SHP77 (cell line): ENCODE data around the gene COL18A1.

ENCODE experiments used
- DNase-seq, 2 experiments: peaks; one replicate each; lab custom pipeline; 2025; lab: John Stamatoyannopoulos, UW

Gene COL18A1

DNA sequence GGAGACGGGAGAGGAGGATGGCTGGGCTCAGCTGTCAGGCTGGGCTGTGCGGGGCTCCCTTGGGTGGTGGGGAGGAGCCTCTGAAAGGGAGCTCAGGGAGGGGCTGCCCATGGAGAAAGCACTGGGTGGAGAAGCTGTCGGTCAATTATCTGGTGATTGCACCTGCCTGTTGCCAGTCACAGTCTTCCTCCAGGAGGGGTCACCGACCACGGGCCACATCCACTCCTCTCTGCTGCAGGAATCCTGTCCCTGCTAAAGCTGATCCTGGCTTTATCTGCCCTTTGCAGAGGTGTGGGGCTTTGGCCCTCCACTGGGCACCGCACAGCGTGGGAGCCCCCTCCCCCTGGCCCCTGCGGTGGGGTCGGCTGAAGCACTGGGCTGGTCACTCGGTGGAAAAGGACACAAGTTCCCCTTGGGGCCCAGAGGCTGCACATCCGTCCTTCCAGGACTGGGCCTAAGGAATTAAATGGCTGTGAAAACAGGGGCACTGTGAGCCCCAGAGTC lies 21.8 kb upstream of the COL18A1 start:
- no peak for DNase-seq

DNA sequence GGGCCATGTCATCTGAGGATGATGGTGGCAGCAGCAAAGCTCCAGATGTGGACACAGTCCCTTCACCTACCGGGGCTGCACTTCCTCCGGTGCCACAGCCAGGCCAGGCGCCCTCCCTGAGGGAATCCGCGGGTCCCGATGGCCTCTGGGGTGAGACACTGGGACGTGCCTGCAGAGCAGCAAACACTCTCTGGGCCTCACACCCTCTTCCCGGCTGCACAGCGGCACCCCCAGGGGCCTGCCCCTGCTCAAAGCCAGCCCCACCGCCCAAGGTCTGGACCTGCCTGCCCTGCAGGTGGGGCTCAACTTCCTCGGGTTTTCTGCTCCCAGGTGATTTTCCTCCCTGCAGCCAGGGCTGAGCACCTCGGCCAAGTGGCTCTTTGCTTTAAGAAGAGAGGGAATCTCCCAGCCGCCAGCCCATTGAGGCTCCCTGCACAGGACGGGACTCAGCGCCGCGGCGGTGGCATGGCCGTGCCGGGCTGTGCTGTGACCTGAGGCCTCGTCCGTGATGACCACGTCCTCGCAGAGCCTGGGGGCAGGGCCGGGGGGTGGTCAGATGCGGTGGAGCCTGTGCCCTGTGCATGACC lies 21.3 kb upstream of the COL18A1 start:
- DNase-seq: no peak

DNA sequence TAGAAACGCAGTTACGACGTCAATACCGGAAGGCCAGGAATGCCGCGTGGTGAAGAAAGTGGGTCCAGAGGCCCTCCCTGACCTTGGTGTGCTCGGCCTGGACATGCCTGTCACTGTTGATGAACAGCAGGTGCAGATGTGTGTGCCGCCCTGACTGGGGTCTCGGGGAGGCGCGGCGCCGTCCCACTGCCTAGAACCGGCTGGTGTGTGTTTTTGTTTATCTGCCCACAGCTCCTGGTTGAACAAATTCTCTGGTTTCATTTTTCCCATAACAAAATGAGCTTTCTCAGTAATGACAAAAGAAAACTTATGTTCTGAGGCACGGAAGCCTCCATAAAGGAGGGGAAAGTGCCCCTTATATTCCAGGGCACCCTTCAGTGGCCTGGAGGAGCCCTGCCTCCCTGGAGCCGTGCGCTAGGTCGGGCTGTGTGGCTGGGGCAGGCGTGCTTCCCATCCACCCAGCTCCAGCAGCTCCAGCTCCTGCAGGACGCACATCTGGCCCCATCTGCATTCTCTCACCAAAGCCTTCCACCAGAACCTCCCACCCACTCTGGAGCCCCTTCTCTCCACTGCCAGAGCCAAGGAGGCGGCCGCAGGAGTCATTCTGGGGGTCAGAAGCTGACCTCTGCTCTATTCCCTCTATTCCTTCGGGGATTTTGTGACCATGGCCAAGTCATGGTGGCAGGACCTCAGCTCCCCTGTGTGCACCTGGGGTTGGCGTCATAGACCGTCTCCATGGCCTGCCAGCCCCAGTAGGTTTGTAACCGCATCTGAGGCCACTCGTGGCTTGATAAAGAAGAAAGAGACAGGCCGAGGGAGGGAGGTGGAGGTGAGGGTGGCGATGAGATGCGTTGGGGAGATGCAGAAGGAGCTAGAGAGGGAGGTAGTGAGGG lies 20.1 kb upstream of the COL18A1 start:
- DNase-seq: no peak

DNA sequence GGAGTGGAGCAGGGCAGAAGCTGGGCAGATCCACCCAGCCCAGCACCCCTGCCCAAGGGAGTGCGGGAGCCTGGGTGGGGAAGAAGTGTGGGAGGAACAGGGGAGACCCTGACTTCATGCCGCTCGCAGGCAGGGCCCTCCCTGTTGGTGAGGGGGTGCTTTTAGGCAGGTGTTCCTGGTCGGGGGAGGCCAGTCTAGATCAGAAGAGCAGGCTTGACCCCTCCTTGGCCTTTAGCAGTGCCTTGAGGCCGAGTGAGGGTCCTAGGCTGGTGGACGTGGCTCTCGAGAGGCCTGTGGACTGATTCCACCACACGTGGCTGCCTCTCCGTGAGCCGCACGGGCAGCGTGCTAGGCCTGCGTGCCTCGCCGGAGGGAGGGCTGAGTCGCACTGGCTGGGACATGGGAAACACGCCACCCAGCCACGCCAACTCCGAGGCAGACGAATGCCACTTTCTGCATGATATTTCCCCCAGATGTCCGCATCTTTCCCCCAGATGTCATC lies 19.4 kb upstream of the COL18A1 start:
- no peak for DNase-seq

DNA sequence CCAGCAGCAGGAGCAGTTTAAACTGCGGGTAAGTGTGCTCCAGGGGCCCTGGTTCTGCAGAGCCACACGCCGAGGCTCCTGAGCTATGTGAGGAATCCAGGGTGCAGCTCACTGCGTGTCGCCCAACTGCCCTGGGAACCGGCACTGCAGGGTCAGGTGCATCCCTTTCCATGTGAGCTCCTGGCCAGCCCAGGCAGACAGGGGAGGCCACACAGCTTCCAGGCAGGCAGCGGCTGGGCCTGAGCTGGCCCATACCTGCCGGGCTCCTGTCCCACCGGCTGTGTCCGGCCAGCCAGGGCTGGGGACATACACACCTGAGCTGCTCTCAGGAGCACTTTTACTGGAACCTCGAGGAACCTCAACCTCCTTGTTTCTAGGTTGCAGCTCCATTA lies 18.6 kb upstream of the COL18A1 start:
- no peak for DNase-seq

DNA sequence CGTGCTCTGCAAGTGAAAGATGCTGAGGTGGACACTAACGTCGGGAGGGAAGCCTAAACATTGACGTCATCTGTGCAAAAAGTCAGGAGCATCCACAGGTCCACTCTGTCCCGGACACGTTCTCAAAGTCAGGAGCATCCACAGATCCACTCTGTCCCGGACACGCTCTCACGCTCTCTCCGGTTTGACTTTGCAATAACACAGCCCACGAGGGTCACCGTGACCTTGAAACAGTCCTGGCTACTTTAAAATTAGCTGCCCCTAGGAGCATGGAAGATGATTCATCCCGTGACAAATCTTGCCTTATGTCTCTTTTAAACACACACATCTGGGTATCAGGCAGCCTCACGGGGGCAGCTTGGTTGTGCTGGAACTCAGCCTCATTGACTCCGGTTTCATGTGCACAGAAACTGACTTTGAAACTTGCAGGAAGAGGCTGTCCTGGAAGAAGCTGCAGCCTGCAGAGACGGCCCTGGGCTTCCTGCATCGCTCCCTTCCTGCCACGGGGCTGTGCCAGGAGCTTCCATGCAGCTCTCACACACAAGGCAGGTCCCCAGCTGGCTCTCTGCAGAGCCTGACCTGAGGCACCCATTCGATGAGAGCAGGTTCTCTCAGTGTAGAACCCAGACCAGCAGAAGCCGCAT lies 18.1 kb upstream of the COL18A1 start:
- DNase-seq: no peak

DNA sequence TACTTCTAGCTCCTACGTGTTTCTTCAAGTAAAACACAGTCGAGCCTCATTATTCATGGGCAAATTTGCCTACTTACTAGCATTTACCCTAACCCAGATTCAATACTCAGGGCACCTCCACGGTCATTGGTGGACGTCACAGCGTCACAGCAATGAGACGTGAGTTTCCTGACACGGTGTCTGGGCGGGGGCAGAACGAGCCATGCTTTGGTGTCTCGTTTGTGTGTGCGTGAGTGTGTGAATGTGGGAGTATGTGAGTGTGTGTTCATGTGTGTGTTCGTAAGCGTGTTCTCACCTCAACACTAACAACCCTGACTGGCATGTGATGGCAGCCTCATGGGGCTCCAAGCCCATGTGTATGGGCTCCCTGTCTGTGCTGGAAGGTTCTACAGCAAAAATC lies 17.5 kb upstream of the COL18A1 start:
- DNase-seq: no peak

DNA sequence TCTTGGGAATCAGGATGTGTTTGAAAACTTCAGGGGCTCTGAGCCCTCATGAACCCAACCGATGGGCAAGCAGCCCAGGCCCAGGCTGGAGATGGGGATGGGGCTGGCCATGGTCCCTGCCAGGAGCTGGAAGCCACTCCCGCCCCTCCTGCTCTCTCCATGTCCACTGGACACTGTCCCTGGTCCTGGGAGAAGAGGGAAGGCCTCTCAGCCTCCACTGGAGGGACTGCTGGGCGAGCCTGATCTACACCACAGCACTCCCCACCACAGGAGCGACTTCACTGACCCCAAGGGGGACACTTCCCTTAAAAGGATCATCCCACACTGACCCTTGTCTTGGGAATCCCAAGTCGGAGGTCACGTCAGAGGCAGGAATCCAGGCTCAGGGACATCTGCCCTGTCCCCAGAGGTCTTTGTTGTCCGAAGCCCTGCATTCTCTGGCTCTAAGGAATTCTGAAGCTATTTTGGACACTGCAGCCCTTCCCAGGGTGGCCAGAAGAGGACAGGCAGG lies 16.9 kb upstream of the COL18A1 start:
- no peak for DNase-seq

DNA sequence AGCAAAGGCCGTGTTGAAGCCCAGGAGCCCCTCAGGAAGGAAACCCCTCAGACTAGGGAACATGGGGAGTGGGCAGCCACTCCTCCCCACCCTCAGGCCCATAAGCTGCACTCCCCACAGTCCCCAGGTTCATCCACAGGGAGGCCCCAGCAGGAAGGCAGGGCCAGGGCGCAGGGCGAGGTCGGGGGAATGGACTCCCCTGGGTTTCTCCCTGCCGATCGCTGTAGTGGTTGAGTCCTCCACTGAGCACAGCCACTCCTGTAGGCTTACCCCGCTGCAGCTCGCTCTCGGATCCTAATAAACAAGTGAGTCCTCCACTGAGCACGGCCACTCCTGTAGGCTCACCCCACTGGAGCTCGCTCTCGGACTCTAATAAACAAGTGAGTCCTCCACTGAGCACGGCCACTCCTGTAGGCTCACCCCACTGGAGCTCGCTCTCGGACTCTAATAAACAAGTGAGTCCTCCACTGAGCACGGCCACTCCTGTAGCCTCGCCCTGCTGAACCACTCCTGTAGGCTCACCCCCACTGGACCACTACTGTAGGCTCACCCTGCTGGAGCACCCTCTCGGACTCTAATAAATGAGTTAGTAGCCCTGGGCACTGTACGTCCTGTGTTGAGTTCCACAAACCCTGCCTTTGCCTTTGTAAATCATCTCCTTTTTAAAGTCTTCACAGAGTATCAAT lies 16.2 kb upstream of the COL18A1 start:
- DNase-seq: no peak

DNA sequence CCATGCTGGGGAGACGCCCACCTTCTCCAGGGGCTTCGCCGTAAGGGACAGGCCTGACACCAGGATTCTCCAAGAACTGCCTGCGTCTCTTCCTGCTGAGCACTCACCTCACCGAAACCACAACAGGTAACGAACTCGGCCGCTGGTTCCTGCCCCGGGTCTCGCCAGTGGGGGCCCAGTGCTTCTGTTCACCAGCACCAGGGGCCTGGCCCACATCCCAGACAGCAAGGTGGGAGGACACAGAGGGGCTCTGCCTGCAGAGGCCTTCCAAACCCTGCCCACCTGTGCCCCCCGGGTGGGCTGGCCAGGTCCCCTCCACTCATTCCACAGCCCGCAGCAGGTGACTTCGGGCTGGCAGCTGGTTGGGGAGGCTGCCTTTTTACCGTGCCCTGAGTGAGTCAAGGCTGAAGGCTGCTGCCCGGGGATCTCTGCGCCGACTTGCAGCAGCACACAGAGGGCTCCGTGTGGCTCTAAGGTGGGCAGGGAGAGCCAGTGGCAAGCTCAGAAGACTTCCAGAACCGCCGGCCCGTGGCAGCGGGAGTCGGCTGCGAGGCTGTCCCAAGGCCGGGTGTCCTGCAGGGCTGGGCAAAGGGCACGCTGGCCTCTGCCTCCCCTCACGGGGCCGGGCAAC lies 14.7 kb upstream of the COL18A1 start:
- DNase-seq: no peak

DNA sequence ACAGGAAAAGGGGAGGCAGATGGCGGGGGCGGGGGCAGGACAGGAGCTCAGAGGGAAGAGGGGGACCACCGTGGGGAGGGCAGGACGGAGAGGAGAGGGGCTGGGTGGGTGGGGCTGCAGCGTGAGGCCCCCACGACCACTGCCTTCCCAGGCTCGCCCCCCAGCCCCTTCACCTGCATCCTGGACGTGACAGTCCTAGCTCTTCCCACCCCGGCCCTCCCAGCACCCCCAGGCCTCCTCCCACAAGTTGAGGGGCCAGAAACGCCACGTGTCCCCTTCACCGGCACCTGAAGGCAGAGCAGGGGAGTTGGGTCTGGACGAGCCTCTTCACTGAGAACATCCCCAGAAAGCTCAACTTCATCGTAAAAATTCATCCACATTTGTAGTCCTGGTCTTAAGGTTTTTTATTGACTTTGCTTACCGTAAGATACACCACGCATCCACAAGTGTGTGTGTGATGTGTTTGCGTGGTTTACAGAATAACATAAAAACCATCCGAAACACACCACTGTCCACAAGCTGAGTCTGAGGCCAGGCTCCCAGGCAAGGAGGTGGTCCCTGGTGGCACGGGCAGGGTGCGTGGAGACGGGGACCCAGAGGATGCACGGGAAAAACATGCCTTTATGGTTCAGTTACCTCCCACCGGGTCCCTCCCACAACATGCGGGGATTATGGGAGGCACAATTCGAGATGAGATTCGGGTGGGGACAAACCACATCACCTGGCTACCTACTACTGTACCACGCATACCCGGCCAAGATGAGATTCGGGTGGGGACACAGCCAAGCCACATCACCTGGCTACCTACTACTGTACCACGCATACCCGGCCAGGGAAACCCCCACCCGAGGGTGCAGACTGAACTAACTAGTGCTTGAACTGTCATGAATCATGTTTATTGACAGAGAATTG lies 13.9 kb upstream of the COL18A1 start:
- DNase-seq: no peak

DNA sequence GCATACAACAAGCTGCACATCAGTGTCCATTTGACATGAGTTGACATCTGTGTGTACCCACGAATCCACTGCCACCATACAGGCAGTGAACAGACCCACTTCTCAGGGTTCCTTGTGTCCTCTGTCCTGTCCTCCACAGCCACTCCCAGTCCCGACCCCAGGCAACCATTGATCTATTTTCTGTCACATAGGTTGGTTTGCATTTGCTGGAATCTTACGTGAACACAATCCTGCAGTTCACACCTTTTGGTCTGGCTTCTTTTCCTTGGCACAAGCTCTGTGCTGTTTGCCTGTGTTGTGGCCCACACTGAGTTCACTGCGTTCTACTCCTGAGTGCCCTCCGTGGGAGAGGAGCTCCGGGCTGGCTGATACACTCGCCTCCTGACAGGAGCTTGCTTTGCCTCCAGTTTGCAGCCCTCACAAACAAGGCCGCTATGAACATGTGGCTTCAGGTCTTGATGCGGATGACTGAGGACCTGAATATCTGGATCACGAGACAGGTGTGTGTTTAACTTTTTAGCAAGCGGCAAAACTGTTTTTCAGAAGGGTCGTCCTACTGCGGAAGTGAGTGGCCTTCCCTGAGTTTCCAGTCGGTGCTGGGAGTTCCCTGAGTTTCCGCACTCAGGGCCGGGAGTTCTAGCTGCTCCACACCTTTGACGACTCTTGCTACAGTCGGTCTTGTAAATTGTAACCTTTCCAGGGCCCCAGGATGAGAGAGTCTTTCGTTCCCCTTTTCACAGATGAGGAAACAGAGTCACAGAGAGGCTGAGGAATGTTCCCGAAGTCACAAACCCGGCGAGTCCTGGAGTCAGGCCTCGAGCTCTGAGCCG lies 13.0 kb upstream of the COL18A1 start:
- no peak for DNase-seq

DNA sequence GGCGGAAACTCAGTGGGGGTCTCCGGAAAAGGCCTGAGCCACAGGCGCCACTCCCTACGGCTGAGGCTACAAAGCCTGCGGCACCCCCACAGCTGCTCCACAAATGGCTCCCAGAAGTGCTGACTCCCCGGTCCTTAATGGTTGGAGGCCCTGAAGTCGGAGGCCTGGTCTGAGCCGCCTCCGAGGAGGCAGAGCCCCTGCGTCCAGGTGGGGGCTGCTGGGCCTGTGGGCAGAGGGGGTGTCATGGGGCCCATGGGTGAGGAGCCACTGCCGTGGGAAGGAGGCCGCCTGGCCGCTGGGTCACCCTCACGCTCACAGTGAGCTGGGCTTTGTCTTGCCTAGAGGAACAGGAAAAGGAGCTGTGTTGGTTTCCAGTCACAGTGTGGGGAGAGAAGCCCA lies 12.4 kb upstream of the COL18A1 start:
- DNase-seq: no peak

DNA sequence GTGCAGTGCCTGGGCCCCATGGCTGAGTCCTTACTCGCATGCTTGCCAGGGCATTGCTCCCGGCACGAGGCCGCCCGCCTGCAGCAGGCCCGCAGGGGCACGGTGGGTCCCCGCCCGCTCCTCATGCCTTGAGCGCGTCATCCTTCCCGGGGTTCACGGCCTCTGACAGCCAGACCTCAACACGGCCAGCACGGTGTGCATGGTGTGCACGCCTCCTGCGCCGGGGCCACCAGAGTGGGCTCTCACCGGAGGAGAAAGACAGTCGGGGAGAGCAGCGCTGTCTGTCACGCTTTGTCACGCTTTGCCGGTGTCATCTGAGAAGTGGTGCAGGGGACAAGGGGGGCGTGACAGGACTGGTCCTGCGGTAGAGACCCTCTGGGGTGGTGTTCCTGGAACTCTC lies 11.9 kb upstream of the COL18A1 start:
- no peak for DNase-seq

DNA sequence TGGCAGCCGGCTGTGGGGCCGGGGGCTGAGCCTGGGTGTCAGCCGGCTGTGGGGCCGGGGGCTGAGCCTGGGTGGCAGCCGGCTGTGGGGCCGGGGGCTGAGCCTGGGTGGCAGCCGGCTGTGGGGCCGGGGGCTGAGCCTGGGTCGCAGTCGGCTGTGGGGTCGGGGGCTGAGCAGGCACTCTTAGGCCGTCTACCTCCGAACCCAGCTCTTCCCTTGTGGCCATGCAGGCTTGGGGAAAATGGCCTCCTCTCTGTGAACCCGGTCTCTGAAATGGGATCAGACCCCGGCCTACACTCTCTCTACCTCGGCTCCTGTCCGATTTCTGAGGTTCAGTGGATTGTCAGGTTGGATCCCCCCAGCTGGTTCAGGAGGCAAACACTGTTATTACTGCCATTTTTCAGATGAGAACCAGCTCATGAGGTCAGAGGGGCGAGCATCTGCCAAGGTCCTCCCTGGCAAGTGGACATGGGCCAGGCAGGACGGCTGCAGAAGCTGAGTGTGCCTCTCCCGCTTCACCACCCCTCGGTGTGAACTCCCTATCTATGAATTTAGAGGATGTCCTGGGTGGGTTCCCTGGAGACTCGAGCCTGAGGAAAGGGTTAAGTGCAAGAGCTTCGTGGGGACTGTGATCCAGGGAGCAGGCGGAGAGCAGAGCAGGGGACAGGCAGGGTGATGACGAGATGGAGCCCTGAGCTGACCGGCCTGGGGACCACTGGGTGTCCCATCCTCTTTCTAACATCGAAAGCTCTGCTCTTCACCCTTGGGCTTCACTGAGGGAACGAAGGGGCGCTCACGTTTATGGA lies 10.9 kb upstream of the COL18A1 start:
- DNase-seq: no peak

DNA sequence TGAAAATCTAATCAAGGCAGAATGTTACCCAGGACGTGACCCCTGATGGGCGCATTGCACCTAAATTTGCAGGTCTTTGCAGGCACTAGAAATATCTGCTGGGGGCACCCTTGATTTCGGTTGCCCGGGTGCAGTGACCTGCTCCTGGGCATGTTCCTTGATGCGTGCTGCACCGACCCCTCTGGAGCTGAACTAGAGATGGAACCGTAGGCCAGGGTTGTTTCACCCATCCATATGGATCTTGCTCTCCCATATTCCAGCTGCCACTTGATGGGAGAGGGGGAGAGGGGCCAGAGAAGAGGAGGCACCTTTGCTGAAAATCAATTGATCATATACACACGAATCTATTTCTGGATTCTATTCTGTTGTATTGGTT lies 8.4 kb upstream of the COL18A1 start:
- no peak for DNase-seq

DNA sequence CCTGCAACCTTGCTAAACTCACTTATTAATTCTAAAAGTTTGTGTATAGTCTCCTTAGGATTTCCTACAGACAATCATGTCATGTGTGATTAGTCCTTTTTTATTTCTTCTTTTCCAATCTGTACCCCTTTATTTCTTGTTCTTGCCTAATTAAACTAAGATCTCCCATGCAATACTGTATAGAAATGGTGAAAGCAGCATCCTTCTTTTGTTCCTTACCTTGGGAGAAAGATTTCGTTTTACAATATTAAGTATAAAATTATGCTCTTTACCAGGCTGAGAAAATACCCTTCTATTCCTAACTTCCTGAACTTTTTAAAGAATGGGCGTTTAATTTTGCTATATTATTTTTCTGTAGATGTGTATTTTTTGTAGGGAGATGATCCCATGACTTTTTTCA lies 7.6 kb upstream of the COL18A1 start:
- DNase-seq: no peak

DNA sequence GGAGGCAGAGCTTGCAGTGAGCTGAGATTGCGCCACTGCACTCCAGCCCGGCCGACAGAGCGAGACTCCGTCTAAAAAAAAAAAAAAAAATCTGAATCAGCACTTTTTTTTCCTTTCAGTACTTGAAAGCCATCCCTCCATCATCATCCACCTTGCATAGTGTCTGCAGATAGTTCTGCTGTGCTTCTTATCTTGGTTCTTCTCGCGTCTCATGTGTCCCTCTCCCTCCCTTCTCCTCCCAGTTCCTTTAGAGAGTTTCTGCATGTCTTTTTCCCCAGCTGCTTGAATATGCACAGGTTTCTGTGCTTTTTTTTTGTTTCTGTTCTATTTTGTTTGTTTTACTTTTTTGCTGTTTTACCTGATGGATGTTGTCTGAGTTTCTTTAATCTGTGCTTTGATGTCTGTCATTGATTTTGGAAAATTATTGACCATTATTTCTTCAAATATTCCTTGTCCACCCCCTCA lies 3.9 kb upstream of the COL18A1 start:
- no peak for DNase-seq
